ENCODE data around the gene LRRC74A. TPM values are rescaled to one million over a fixed set of nuclear protein-coding genes. Genes with fewer than 3 reads are reported as not detected.

Gene LRRC74A
- total RNA-seq, 3 donors from 2014 or later (not counting 1 experiment from before 2014, with no cell fraction given) = not detected

GRCh38 chr14:76867516-76868453, 41.6 kb downstream of the LRRC74A start:
- H3K36me3 Mint-ChIP-seq = no peaks in the 10 kb centered on the region
- ATAC-seq (peak; percentile 61 to 79 (median 71)), DNase-seq (peak in 1 of 2 donors; percentile 62)
- H3K27me3 Mint-ChIP-seq (ENCODE audit: low read depth in 2 of 2) = peaks cover 9 to 12% of the 10 kb centered on the region in 2 donors
- H3K4me3 ChIP-seq (ENCODE audit: low read length) = no peak overlapping the region
- peaks cover 23% of the 10 kb centered on the region for H3K4me1 ChIP-seq (ENCODE audit: control insufficient read depth, insufficient read depth, low read length)
- no peaks in the 10 kb centered on the region for H3K9me3 Mint-ChIP-seq
- no peaks in the 10 kb centered on the region for H3K36me3 ChIP-seq (ENCODE audit: control insufficient read depth, insufficient read depth, low read length)
- TF ChIP-seq CTCF (IDR thresholded peaks at IDR 0.05) = no peak
- intact Hi-C loops (cut with micrococcal nuclease) = no loop called here
- no peak overlapping the region for H3K27ac ChIP-seq (ENCODE audit: low read length)
- H3K27ac Mint-ChIP-seq = peak overlapping the region in 1 of 2 donors; percentile 71
- no peaks in the 10 kb centered on the region for H3K9me3 ChIP-seq (ENCODE audit: control insufficient read depth, insufficient read depth, low read length)
- H3K27me3 ChIP-seq (ENCODE audit: control insufficient read depth, insufficient read depth, low read length) = no peaks in the 10 kb centered on the region
- H3K4me3 Mint-ChIP-seq = peak overlapping the region; percentile 72
- H3K4me1 Mint-ChIP-seq = peaks cover 9 to 15% of the 10 kb centered on the region in 2 donors
- 34% methylated on average over 24 of the region's 25 CpGs for WGBS (ENCODE audit: insufficient coverage)

DNA sequence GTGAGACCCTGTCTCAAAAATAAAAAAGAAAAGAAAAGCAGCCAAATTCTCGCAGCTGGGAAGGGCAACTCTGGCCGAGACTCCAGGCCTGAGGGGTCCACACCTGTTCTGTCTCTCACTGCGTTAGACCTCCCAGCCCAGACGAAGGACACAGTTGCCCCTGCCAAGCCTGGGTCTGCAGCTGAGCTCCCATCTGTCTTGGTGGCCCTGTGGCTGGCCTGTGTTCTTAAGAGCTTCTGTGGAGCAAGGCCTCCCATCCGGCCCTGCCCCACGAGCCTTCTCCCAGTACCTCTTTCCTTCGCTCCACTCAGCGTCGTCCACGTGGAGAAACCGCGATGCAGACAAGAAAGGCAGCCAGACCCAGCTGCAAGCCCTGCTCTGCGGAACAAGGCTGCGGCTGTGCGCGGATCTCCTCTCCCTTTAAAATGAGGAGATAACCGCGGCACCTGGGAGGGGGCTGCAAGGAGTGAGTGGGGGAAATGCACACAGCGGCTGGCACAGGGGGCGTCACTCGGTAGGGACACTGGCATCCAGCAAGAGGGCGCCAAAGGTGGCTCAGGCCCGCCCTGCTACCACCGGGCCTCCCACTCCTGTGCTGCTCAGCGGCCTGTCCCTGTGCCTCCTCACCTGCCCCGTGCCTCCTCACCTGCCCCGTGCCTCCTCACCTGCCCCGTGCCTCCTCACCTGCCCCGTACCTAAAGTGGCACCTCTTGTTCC, 42.4 kb downstream of the LRRC74A start:
- ATAC-seq = no peak

GRCh38 chr14:76870166-76870565, 44.0 kb downstream of the LRRC74A start:
- ATAC-seq = no peak
- intact Hi-C loops (cut with micrococcal nuclease) = no loop called here
- no peak overlapping the region for H3K4me3 Mint-ChIP-seq
- Histone ChIP-seq H3K27me3 (ENCODE audit: control insufficient read depth, insufficient read depth, low read length) (no peaks in the 10 kb centered on the region), H3K27ac (ENCODE audit: low read length) (no peak overlapping the region), H3K4me3 (ENCODE audit: low read length) (no peak overlapping the region), H3K36me3 (ENCODE audit: control insufficient read depth, insufficient read depth, low read length) (no peaks in the 10 kb centered on the region), H3K4me1 (ENCODE audit: control insufficient read depth, insufficient read depth, low read length) (peaks cover 15% of the 10 kb centered on the region), H3K9me3 (ENCODE audit: control insufficient read depth, insufficient read depth, low read length) (no peaks in the 10 kb centered on the region)
- H3K9me3 Mint-ChIP-seq = no peaks in the 10 kb centered on the region
- TF ChIP-seq CTCF (IDR thresholded peaks at IDR 0.05) = no peak
- peaks cover 9 to 10% of the 10 kb centered on the region in 2 donors for H3K4me1 Mint-ChIP-seq
- no peaks in the 10 kb centered on the region for H3K36me3 Mint-ChIP-seq
- no peak for DNase-seq
- H3K27ac Mint-ChIP-seq = no peak overlapping the region
- 79% methylated on average over 7 of the region's 7 CpGs for WGBS (ENCODE audit: insufficient coverage)
- peaks cover 9% of the 10 kb centered on the region in 2 donors for H3K27me3 Mint-ChIP-seq (ENCODE audit: low read depth in 2 of 2)

More for the DNA sequence above, 42.4 kb downstream of the LRRC74A start:
- H3K4me3 Mint-ChIP-seq = no peak overlapping the region
- DNase-seq = no peak
- intact Hi-C loops (cut with micrococcal nuclease) = no loop called here
- 89% methylated on average over 29 of the region's 29 CpGs for WGBS (ENCODE audit: insufficient coverage)
- no peak overlapping the region for H3K27ac Mint-ChIP-seq
- Histone ChIP-seq H3K4me1 (ENCODE audit: control insufficient read depth, insufficient read depth, low read length) (peaks cover 19% of the 10 kb centered on the region), H3K9me3 (ENCODE audit: control insufficient read depth, insufficient read depth, low read length) (no peaks in the 10 kb centered on the region), H3K36me3 (ENCODE audit: control insufficient read depth, insufficient read depth, low read length) (no peaks in the 10 kb centered on the region), H3K27ac (ENCODE audit: low read length) (no peak overlapping the region), H3K27me3 (ENCODE audit: control insufficient read depth, insufficient read depth, low read length) (no peaks in the 10 kb centered on the region), H3K4me3 (ENCODE audit: low read length) (no peak overlapping the region)
- peaks cover 9 to 15% of the 10 kb centered on the region in 2 donors for H3K4me1 Mint-ChIP-seq
- no peak for TF ChIP-seq CTCF (IDR thresholded peaks at IDR 0.05)
- no peaks in the 10 kb centered on the region for H3K9me3 Mint-ChIP-seq
- no peaks in the 10 kb centered on the region for H3K36me3 Mint-ChIP-seq
- peaks cover 9% of the 10 kb centered on the region in 2 donors for H3K27me3 Mint-ChIP-seq (ENCODE audit: low read depth in 2 of 2)
